Measurements from ENCODE around the gene NGEF. TPM values are rescaled to one million over a fixed set of nuclear protein-coding genes. Genes with fewer than 3 reads are reported as not detected.

Gene NGEF
- total RNA-seq, 1 experiment from 2014 or later = 2.7 TPM

DNA sequence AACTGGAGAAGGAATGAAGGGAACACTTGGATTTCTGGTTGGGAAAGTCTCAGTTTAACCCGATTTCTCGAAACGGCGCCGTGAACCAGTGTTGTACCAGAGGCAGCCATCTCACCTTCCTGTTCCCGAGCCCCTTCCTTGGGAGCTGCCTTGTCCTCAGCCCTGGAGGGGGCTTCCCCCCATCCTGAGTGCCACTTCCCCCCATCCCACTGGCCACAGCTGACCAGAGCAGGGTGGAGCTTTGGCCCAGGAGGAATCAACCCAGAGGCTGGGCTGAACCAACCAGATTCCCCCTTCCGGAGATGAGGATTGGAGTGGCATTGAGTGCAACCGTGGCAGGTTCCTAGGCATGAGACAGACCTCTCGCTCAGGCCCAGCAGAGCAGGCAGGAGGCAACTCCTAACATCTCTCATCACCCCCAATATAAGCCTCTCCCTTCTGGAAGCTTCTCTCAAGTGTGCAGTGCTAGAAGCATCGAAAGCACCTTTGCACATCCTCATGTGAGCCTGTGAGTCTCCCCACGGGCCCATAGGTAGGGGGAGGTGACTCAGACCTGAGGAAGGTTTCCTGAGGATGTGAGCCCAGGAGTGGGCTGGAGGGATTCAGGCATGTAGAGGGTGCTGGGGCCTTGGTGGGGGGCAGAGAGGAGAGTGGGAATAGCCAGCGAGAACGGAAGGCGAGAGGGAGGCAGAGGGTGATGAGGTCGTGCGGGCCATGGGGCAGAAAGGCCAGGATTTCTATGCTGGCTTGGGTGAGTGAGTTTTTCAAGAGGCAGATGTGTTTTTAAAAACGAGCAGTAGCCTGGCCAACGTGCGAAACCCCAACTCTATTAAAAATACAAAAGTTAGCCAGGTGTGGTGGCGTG is 11.9 kb downstream of the NGEF start:
- no peak for DNase-seq (ENCODE audit: low read depth)

- DNase-seq (ENCODE audit: low read depth) = no peak
Measured at GRCh38 chr2:232999354-232999753, 13.7 kb downstream of the NGEF start.

DNA sequence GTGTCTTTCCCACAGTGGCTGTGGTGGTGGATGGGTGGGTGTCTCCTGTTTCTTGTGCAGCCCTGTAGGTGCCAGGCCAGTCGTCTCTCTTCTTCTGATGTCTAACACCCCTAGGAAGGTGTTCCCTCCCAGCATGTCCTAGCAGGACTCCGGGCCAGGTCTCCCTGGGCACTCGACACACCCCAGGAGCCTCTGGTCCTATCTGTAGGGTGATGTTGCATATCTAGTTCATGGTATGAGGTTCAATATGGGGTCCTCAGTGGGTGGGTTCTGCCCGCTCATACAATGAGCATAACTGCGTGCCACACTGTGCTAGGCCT is 14.4 kb downstream of the NGEF start:
- no peak for DNase-seq (ENCODE audit: low read depth)

GRCh38 chr2:232997749-232998665 is 15.0 kb downstream of the NGEF start:
- no peak for DNase-seq (ENCODE audit: low read depth)

DNA sequence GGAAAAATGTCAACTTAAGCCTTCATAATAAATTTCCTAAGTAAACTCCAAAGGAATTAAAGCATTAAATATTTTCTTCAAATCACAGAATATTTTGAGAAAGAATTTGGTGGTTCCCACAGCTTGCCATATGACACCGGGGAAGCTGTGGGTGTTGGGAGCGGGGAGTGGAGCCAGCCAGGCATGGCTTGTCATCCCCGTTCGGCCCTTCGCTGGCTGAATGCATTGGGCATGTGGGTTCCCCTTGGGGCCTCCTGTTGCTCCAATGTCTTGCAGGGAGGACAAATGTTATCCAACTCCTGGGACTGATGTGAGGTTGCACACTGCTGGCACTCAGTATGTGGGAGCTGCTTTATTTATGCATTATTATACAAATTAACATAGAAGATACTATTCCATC is 18.6 kb downstream of the NGEF start:
- DNase-seq (ENCODE audit: low read depth) = no peak

- no peak for DNase-seq (ENCODE audit: low read depth)
Measured at GRCh38 chr2:232993231-232993821, 19.7 kb downstream of the NGEF start.

GRCh38 chr2:232986155-232986554 is 26.9 kb downstream of the NGEF start:
- DNase-seq (ENCODE audit: low read depth) = no peak

DNA sequence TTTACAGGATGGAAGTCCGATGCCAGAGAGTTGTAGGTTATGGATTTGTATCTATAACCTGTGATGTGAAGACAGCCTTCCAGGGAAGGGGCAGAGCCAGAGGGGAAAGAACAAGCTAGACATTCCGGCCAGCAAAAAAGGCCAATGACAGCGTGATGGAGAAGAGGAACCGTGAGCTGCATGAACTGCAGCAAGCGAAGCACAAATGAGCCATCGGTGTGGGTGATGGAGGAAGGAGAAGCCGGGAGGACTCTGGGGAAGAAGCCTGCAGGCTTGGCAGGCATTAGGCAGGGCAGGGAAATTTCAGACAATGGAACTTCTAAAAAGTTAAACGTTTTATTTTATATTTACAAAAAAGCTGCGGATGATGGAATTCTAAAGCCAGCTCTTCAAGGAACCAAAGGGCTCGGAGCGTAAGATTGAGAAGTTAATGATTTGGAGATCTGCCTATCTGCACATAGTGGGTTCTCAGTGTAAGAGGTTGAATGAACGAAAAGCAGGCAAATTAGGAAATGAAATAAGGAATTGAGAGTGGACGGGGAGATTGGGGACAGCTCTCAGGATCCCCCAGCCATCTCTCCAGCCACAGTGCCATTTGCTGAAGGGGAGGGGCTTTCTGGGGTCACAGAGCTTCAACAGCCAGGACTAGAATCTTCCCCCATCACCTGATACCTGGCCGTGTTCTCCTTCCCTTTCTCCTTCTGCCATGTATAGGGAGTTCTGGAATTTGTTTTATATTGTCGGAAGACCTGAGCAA is 28.4 kb downstream of the NGEF start:
- no peak for DNase-seq (ENCODE audit: low read depth)

- no peak for DNase-seq (ENCODE audit: low read depth)
Measured at GRCh38 chr2:232983669-232984140, 29.4 kb downstream of the NGEF start.

DNA sequence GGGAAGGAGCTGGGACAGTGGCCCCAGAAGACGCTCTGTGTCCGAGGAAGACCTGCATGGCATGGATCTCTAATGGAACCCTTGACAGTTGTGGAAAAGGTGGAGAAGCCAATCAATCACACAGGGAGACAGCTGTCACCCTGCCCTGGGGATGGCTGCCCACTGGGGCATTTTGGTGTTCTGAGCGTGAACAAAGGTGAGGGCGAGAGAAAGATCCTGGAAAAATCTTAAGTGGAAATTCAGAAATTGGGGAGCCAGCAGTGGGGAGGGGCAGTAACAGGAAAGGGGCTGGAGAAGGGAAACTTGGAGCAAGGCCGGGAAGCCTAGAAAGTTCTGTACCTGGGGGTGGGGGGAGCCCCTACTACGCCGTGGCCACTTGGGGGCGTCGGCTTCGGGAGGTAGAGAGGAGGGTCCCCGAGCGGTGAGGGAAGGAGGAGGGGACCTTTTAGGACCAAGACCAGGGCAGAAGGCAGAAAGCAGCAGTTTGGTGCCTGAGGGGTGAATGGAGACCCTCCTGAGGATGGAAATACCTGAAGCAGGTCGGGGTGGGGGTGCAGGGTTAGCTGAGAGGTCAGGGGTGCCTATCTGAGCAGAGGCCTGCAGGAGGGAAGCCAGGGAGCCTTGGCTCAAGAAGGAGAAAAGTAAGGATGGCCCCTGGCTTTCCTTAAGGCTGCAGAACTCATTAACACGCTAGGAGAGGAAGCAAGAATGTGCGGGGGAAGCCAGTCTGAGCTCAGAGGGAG is 30.0 kb downstream of the NGEF start:
- no peak for DNase-seq (ENCODE audit: low read depth)

- no peak for DNase-seq (ENCODE audit: low read depth)
Measured at GRCh38 chr2:232981767-232982360, 31.2 kb downstream of the NGEF start.

GRCh38 chr2:232981356-232981755 is 31.7 kb downstream of the NGEF start:
- DNase-seq (ENCODE audit: low read depth) = no peak

GRCh38 chr2:232980683-232981082 is 32.4 kb downstream of the NGEF start:
- peak; percentile 58 for DNase-seq (ENCODE audit: low read depth)

GRCh38 chr2:232979871-232980461 is 33.1 kb downstream of the NGEF start:
- DNase-seq (ENCODE audit: low read depth) = peak; percentile 95

DNA sequence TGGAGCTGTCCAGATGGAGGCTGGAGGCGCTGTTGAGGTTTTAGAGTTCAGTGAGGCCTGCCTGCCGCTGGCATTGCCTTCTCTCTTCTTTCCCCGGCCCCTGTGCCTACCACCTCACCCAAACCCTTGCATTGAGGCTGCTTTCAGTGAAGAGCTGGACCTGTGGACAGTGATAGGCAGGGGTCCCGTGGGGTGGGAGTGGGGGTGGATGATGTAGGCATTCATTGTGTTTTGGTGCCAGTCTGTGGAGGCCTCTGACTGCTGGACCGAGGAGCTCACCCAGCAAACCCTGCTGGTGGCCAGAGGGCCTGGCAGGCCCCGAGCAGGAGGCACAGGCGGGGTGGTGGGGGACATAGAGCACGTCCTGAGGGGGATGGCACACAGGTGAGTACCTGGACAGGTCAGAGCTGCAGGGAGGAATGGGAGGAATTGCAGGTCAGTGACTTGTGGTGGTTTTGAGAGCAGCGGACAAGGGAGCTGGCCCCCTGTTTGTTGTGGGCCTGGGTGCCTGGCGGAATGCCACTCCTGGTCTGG is 35.6 kb downstream of the NGEF start:
- DNase-seq (ENCODE audit: low read depth) = no peak

DNA sequence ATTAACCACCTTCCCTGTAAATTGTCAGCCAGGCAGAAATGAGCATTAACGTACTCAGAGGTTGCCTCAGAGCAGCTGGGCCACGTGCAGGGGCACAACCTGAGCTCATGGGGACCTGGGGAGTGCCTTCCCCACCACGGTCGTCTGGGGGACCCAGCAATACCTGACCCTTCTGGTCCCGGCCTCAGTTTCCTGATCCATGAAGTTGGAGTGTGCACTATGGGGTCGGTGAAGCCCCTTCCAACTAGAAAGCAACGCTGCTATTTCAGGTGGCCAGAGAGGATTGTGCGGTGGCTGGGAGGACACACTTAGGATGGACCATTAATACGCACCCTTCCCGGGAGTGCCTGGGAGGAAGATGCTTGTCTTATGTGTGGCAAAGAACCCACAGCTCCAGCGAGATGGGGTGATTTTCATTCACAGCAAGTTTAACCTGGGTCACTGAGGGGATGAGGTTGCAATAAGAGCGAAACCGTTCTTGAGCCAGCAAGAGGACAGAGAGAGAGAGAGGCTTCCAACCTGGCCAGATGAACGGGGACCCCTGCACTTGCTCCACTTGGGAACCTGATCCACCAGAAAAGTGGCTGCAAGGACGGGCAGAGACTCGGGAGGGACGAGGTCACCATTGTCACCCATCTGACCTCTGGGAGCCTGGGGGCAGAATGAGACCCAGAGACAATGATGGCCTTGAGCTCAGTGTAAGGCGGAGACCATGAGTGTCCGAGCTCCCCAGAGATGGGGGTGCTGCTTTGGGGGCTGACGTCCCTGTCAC is 36.2 kb downstream of the NGEF start:
- DNase-seq (ENCODE audit: low read depth) = no peak

DNA sequence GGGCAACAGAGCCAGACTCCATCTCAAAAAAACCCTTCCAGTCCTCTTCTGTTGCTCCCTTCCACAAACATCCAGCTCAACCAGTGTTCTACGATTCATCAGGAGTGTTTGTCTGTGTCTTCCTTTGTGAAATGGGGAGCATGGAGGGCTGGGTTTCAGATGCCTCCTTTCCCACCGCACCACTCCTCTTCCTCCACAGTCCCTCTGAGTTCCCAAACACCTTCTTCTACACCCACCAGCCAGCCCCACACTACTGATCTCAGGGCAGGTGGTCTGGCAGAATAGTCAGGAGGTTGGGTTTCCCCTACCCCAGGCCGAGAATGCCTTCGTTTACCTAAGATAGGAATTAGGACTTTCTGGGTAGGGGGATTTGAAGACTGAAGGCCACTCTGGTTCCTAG is 36.9 kb downstream of the NGEF start:
- no peak for DNase-seq (ENCODE audit: low read depth)

DNA sequence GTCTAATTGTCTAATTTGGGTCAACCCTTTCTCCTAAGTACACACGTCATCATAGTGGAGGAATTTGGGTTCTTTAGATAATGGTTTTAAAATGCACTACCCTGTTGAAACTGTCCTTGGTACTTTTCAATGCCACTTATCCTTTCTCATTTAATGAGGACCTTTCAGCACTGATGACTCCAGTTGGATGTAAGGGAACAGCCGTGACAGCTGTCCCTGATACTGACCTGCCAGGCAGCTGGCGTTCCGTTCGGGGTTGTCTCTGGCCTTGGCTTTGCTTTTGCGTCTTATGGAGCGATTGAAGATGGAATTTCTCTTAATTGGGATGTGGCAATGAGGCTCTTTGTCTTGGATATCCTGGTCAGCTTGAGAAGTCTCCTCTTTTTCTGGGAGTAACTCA is 38.7 kb downstream of the NGEF start:
- DNase-seq (ENCODE audit: low read depth) = no peak

GRCh38 chr2:232973796-232974195 is 39.3 kb downstream of the NGEF start:
- no peak for DNase-seq (ENCODE audit: low read depth)

All from HT1080 (cell line).